Measurements from ENCODE around the gene ZNF821.
A peak's percentile ranks its signal among the peaks of the same experiment; 100 is the strongest.
"Not testable (repeated sequence)": the region's sequence is repeated elsewhere in the genome, so short reads cannot be mapped to it uniquely, and the experiment has no call there.

ZNF821 gene

GRCh38 chr16:71883849-71884638 is at the start of gene ZNF821:
Gene ZNF821, minus strand, starts transcription at chr16:71884182. Its CDS starts 4,236 bp downstream, at chr16:71879946.
- peak; percentile 91 for DNase-seq

- no peak for DNase-seq
Measured at GRCh38 chr16:71933017-71933416, 49.0 kb upstream of the ZNF821 start.

GRCh38 chr16:71931599-71931998 is 47.6 kb upstream of the ZNF821 start:
- DNase-seq = no peak

GRCh38 chr16:71931001-71931400 is 47.0 kb upstream of the ZNF821 start:
- DNase-seq = no peak

GRCh38 chr16:71930013-71930563 is 46.1 kb upstream of the ZNF821 start:
- DNase-seq = no peak

GRCh38 chr16:71929048-71929447 is 45.1 kb upstream of the ZNF821 start:
- DNase-seq = no peak

GRCh38 chr16:71927787-71928186 is 43.8 kb upstream of the ZNF821 start:
- no peak for DNase-seq

- DNase-seq = no peak
Measured at GRCh38 chr16:71927383-71927782, 43.4 kb upstream of the ZNF821 start.

- no peak for DNase-seq
Measured at GRCh38 chr16:71924710-71925109, 40.7 kb upstream of the ZNF821 start.

- no peak for DNase-seq
Measured at GRCh38 chr16:71923941-71924690, 40.1 kb upstream of the ZNF821 start.

- no peak for DNase-seq
Measured at GRCh38 chr16:71920658-71921057, 36.7 kb upstream of the ZNF821 start.

- DNase-seq = no peak
Measured at GRCh38 chr16:71919035-71919434, 35.1 kb upstream of the ZNF821 start.

- DNase-seq = no peak
Measured at GRCh38 chr16:71917900-71918299, 33.9 kb upstream of the ZNF821 start.

GRCh38 chr16:71916397-71916920 is 32.5 kb upstream of the ZNF821 start:
- DNase-seq = no peak

GRCh38 chr16:71915350-71915749 is 31.4 kb upstream of the ZNF821 start:
- no peak for DNase-seq

- no peak for DNase-seq
Measured at GRCh38 chr16:71914802-71915201, 30.8 kb upstream of the ZNF821 start.

- no peak for DNase-seq
Measured at GRCh38 chr16:71912534-71913275, 28.7 kb upstream of the ZNF821 start.

- DNase-seq = no peak
Measured at GRCh38 chr16:71911121-71911520, 27.1 kb upstream of the ZNF821 start.

GRCh38 chr16:71905765-71906164 is 21.8 kb upstream of the ZNF821 start:
- DNase-seq = not testable (repeated sequence)

GRCh38 chr16:71904239-71904638 is 20.3 kb upstream of the ZNF821 start:
- no peak for DNase-seq

- no peak for DNase-seq
Measured at GRCh38 chr16:71903608-71904007, 19.6 kb upstream of the ZNF821 start.

- no peak for DNase-seq
Measured at GRCh38 chr16:71902656-71903365, 18.8 kb upstream of the ZNF821 start.

Measured in activated effector memory CD4-positive, alpha-beta T cell treated with anti-CD3 and anti-CD28 coated beads, Interleukin-2, amount 50 U/mL, for 16 hours (primary cell).